Glutamatergic neuron (in vitro differentiated cells): ENCODE data around the gene ABCC9. TPM values are rescaled to one million over a fixed set of nuclear protein-coding genes. Genes with fewer than 3 reads are reported as not detected.

Source experiments
- DNase-seq: peaks from one replicate; pipeline ENCODE4 v3.0.0; 2022
- H3K27ac Mint-ChIP-seq: one replicate; pipeline ENCODE4 v1.8.0; 2020; ENCODE audit warnings: mild to moderate bottlenecking, mixed read lengths, inconsistent platforms; ENCODE audit not compliant: unreplicated experiment
- H3K27me3 Mint-ChIP-seq: one replicate; pipeline ENCODE4 v1.8.0; 2020; ENCODE audit warnings: mild to moderate bottlenecking, moderate library complexity, mixed read lengths, inconsistent platforms; ENCODE audit not compliant: unreplicated experiment
- H3K36me3 Mint-ChIP-seq: one replicate; pipeline ENCODE4 v1.8.0; 2020; ENCODE audit warnings: mild to moderate bottlenecking, mixed read lengths, inconsistent platforms; ENCODE audit not compliant: unreplicated experiment
- H3K4me1 Mint-ChIP-seq: one replicate; pipeline ENCODE4 v1.8.0; 2020; ENCODE audit warnings: mild to moderate bottlenecking, low read depth, mixed read lengths, inconsistent platforms; ENCODE audit not compliant: unreplicated experiment
- H3K4me3 Mint-ChIP-seq: one replicate; pipeline ENCODE4 v1.8.0; 2020; ENCODE audit warnings: mild to moderate bottlenecking, mixed read lengths, inconsistent platforms; ENCODE audit not compliant: unreplicated experiment
- H3K9me3 Mint-ChIP-seq: one replicate; pipeline ENCODE4 v1.8.0; 2020; ENCODE audit warnings: mild to moderate bottlenecking, moderate library complexity, mixed read lengths, inconsistent platforms; ENCODE audit not compliant: unreplicated experiment
- CTCF ChIP-seq: fragments of 200-600 bp; sonication (generic); IDR thresholded peaks from one replicate; pipeline ENCODE4 v1.5.0; 2021; ENCODE audit not compliant: partially characterized antibody, unreplicated experiment
- total RNA-seq: library from RNA; stranded (reverse); fragmentation: NEBNext Ultra II Directional; extraction: Animal tissue kit (Norgen Biotek cat#: 25700); gene quantifications from one replicate; pipeline ENCODE4 v1.2.1, GENCODE V29; 2021; ENCODE audit not compliant: unreplicated experiment

Gene ABCC9
- total RNA-seq, 1 donor from 2014 or later, result 17.7 TPM

- Mint-ChIP-seq H3K4me1 (no peaks in the 10 kb centered on the region), H3K9me3 (no peaks in the 10 kb centered on the region), H3K27ac (no peak overlapping the region), H3K4me3 (no peak overlapping the region), H3K36me3 (no peaks in the 10 kb centered on the region), H3K27me3 (no peaks in the 10 kb centered on the region)
- no peak for TF ChIP-seq CTCF
- no peak for DNase-seq
Observed at GRCh38 chr12:21985155-21985554, 43.9 kb upstream of the ABCC9 start.

GRCh38 chr12:21984375-21984774, 43.1 kb upstream of the ABCC9 start:
- DNase-seq, result no peak
- Mint-ChIP-seq H3K9me3 (no peaks in the 10 kb centered on the region), H3K27ac (no peak overlapping the region), H3K27me3 (no peaks in the 10 kb centered on the region), H3K36me3 (no peaks in the 10 kb centered on the region), H3K4me1 (no peaks in the 10 kb centered on the region), H3K4me3 (no peak overlapping the region)
- no peak for TF ChIP-seq CTCF

GRCh38 chr12:21983095-21983494, 41.9 kb upstream of the ABCC9 start:
- TF ChIP-seq CTCF, result no peak
- no peaks in the 10 kb centered on the region for H3K4me1 Mint-ChIP-seq
- no peaks in the 10 kb centered on the region for H3K27me3 Mint-ChIP-seq
- no peaks in the 10 kb centered on the region for H3K36me3 Mint-ChIP-seq
- no peak overlapping the region for H3K4me3 Mint-ChIP-seq
- DNase-seq, result no peak
- no peak overlapping the region for H3K27ac Mint-ChIP-seq
- H3K9me3 Mint-ChIP-seq, result no peaks in the 10 kb centered on the region

GRCh38 chr12:21980544-21980943, 39.3 kb upstream of the ABCC9 start:
- H3K9me3 Mint-ChIP-seq, result no peaks in the 10 kb centered on the region
- no peak for DNase-seq
- H3K4me3 Mint-ChIP-seq, result no peak overlapping the region
- no peaks in the 10 kb centered on the region for H3K36me3 Mint-ChIP-seq
- no peaks in the 10 kb centered on the region for H3K4me1 Mint-ChIP-seq
- no peak overlapping the region for H3K27ac Mint-ChIP-seq
- H3K27me3 Mint-ChIP-seq, result no peaks in the 10 kb centered on the region
- TF ChIP-seq CTCF, result no peak

GRCh38 chr12:21975293-21975692, 34.1 kb upstream of the ABCC9 start:
- no peaks in the 10 kb centered on the region for H3K9me3 Mint-ChIP-seq
- no peaks in the 10 kb centered on the region for H3K27me3 Mint-ChIP-seq
- TF ChIP-seq CTCF, result no peak
- H3K27ac Mint-ChIP-seq, result no peak overlapping the region
- no peaks in the 10 kb centered on the region for H3K4me1 Mint-ChIP-seq
- no peak for DNase-seq
- no peaks in the 10 kb centered on the region for H3K36me3 Mint-ChIP-seq
- no peak overlapping the region for H3K4me3 Mint-ChIP-seq
